OCI-LY1 (cell line): Measurements from ENCODE around the gene ZNF471.

Experiments
- EZH2 ChIP-seq: fragments of 200-600 bp; sonication (generic), shearing (Covaris generic); IDR thresholded peaks from 2 replicates; pipeline ENCODE4 v1.8.0; 2017; ENCODE audit warnings: borderline replicate concordance, mixed run types, mild to moderate bottlenecking, antibody characterized with exemption, low read length, moderate library complexity, mixed read lengths
- TF ChIP-seq, protein P1 (sequence below): fragments of 200-600 bp; sonication (generic), shearing (Covaris generic); IDR thresholded peaks from 2 replicates; pipeline ENCODE4 v1.5.1; 2017; ENCODE audit warnings: mild to moderate bottlenecking, antibody characterized with exemption, low read length, moderate library complexity, mixed read lengths

DNA sequence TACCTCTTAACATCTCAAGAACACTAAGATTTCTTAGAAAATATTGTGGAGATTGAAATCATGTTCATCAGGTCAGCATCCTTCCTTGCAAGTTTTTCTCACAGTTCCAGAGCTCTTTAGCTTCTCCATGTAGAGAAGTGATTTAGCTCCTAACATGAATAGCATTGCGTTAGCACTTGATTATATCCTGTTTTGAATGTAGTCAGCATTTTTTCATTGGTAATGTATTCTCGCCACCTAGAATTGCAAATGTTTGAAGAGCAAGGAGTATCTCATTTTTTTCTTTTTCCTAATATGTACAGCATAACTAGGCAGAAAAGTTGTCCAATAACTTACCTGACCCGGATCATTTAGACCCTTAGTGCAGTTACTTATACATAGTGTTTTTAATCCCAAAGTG is 66.3 kb downstream of the ZNF471 start:
- TF ChIP-seq, protein P1, sequence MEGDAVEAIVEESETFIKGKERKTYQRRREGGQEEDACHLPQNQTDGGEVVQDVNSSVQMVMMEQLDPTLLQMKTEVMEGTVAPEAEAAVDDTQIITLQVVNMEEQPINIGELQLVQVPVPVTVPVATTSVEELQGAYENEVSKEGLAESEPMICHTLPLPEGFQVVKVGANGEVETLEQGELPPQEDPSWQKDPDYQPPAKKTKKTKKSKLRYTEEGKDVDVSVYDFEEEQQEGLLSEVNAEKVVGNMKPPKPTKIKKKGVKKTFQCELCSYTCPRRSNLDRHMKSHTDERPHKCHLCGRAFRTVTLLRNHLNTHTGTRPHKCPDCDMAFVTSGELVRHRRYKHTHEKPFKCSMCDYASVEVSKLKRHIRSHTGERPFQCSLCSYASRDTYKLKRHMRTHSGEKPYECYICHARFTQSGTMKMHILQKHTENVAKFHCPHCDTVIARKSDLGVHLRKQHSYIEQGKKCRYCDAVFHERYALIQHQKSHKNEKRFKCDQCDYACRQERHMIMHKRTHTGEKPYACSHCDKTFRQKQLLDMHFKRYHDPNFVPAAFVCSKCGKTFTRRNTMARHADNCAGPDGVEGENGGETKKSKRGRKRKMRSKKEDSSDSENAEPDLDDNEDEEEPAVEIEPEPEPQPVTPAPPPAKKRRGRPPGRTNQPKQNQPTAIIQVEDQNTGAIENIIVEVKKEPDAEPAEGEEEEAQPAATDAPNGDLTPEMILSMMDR = no peak
- TF ChIP-seq EZH2 = no peak
